MCF 10A (cell line): ENCODE results near the gene XRN1. TPM values are rescaled to one million over a fixed set of nuclear protein-coding genes. Genes with fewer than 3 reads are reported as not detected.
"Not testable (repeated sequence)": the region's sequence is repeated elsewhere in the genome, so short reads cannot be mapped to it uniquely, and the experiment has no call there.

ENCODE experiments used
- BruUV-seq: library from RNA; stranded (reverse); fragments of 400-500 nt; replicated peaks from 2 replicates; lab custom pipeline; 2021; lab: Mats Ljungman, UMichigan
- CTCF ChIA-PET: fragments of 300-600 bp; sonication (Branson Sonifier 250); formaldehyde crosslinking; extraction: SDS; loops from one replicate; lab custom pipeline; 2021; ENCODE audit warnings: antibody characterized with exemption, inconsistent platforms; lab: Yijun Ruan, JAX
- POLR2A ChIA-PET: fragments of 300-600, 350-650 bp; sonication (Branson Sonifier 250); formaldehyde crosslinking; extraction: SDS; loops from one replicate; lab custom pipeline; 2020; ENCODE audit warnings: antibody characterized with exemption, inconsistent platforms; lab: Yijun Ruan, JAX
- DNase-seq: peaks from one replicate; pipeline ENCODE4 v3.0.0-alpha.2; 2018; ENCODE audit not compliant: unreplicated experiment
- H3K27ac Mint-ChIP-seq: one replicate; pipeline ENCODE4 v1.8.0; 2022; ENCODE audit warnings: mild to moderate bottlenecking, low read depth, mixed read lengths; ENCODE audit not compliant: unreplicated experiment
- H3K27me3 Mint-ChIP-seq: one replicate; pipeline ENCODE4 v1.8.0; 2022; ENCODE audit warnings: mixed read lengths; ENCODE audit not compliant: insufficient read depth, unreplicated experiment
- H3K36me3 Mint-ChIP-seq: one replicate; pipeline ENCODE4 v1.8.0; 2022; ENCODE audit warnings: mild to moderate bottlenecking, moderate library complexity, mixed read lengths; ENCODE audit not compliant: insufficient read depth, unreplicated experiment
- H3K4me1 Mint-ChIP-seq: one replicate; pipeline ENCODE4 v1.8.0; 2022; ENCODE audit warnings: mixed read lengths; ENCODE audit not compliant: insufficient read depth, unreplicated experiment
- H3K4me3 Mint-ChIP-seq: one replicate; pipeline ENCODE4 v1.8.0; 2022; ENCODE audit warnings: mild to moderate bottlenecking, moderate library complexity, mixed read lengths; ENCODE audit not compliant: unreplicated experiment
- H3K9me3 Mint-ChIP-seq: one replicate; pipeline ENCODE4 v1.8.0; 2022; ENCODE audit warnings: mixed read lengths; ENCODE audit not compliant: unreplicated experiment
- intact Hi-C: fragments of 100-400 bp; cut with micrococcal nuclease; formaldehyde crosslinking; loops from 2 replicates; pipeline ENCODE4 v1.14.1; 2022
- total RNA-seq: library from RNA; stranded (reverse); gene quantifications from 2 replicates; pipeline ENCODE4 v1.2.3, GENCODE V29; 2022
- TF ChIP-seq, protein P1 (sequence below): fragments of 200-600 bp; IDR thresholded peaks from one replicate; pipeline ENCODE4 v1.8.0; 2022; ENCODE audit warnings: antibody characterized with exemption, mild to moderate bottlenecking; ENCODE audit not compliant: unreplicated experiment

Gene XRN1
- total RNA-seq, 1 experiment from 2014 or later: 21.7 TPM

DNA sequence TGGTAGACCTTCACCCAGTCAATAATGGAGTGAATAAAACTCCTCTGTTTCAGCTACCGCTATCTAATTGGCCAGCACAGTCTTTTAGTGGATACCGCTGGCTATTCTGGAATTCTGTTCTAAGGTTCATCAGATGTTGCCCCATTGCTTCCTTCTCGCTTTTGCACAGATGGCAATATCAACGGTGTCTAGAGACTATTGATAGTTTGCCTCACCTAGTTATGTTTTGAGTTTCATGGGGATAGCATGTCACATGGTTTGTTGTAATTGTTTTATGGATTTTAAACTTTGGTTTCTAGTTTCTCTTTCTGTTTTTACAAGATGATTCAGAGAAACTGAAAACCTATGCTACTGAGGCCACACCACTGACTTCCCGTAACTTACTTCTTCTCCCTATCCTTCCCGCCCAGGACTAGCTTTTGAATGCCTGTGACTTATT lies 2.0 kb downstream of the XRN1 start:
- ChIA-PET CTCF (interaction anchor here (0.7 to 1.2 kb wide), 2 partner anchors 17 to 902 kb away, joined by 3 read pairs; no protein-coding TSS in a partner anchor), POLR2A (interaction anchor here (0.7 to 2.4 kb wide), 8 partner anchors 13 to 236 kb away, joined by 3 to 19 read pairs (median 4); partner anchors contain the start of gene ATR)
- H3K36me3 Mint-ChIP-seq: peaks cover 14% of the 10 kb centered on the region
- H3K27me3 Mint-ChIP-seq: no peaks in the 10 kb centered on the region
- no TSS peak for BruUV-seq
- DNase-seq: peak; percentile 32
- intact Hi-C loops: no loop called here
- peak overlapping the region; percentile 97 for H3K4me3 Mint-ChIP-seq
- TF ChIP-seq, protein P1, sequence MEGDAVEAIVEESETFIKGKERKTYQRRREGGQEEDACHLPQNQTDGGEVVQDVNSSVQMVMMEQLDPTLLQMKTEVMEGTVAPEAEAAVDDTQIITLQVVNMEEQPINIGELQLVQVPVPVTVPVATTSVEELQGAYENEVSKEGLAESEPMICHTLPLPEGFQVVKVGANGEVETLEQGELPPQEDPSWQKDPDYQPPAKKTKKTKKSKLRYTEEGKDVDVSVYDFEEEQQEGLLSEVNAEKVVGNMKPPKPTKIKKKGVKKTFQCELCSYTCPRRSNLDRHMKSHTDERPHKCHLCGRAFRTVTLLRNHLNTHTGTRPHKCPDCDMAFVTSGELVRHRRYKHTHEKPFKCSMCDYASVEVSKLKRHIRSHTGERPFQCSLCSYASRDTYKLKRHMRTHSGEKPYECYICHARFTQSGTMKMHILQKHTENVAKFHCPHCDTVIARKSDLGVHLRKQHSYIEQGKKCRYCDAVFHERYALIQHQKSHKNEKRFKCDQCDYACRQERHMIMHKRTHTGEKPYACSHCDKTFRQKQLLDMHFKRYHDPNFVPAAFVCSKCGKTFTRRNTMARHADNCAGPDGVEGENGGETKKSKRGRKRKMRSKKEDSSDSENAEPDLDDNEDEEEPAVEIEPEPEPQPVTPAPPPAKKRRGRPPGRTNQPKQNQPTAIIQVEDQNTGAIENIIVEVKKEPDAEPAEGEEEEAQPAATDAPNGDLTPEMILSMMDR: no peak
- H3K27ac Mint-ChIP-seq: peak overlapping the region; percentile 100
- no peaks in the 10 kb centered on the region for H3K9me3 Mint-ChIP-seq
- peaks cover 28% of the 10 kb centered on the region for H3K4me1 Mint-ChIP-seq

DNA sequence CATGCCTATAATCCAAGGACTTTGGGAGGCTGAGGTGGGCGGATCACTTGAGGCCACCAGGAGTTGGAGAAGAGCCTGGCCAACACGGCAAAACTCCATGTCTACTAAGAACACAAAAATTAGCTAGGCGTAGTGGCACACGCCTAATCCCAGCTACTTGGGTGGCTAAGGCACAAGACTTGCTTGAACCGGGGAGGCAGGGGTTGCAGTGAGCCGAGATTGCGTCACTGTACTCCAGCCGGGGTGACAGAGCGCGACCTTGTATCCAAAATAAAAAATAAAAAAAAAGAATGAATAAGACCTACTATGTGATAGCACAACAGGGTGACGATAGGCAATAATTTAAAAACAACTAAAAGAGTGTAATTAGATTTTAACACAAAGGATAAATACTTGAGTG lies 3.5 kb downstream of the XRN1 start:
- intact Hi-C loops: no loop called here
- Mint-ChIP-seq H3K4me3 (no peak overlapping the region), H3K27ac (no peak overlapping the region), H3K36me3 (peaks cover 6% of the 10 kb centered on the region), H3K27me3 (no peaks in the 10 kb centered on the region), H3K4me1 (peaks cover 28% of the 10 kb centered on the region), H3K9me3 (no peaks in the 10 kb centered on the region)
- no peak for DNase-seq
- no TSS peak for BruUV-seq
- POLR2A ChIA-PET: interaction anchor here (1.4 kb wide), 1 partner anchor 43 kb away, joined by 3 read pairs; no protein-coding TSS in a partner anchor
- TF ChIP-seq, protein P1: no peak
- CTCF ChIA-PET: no interaction called here

DNA sequence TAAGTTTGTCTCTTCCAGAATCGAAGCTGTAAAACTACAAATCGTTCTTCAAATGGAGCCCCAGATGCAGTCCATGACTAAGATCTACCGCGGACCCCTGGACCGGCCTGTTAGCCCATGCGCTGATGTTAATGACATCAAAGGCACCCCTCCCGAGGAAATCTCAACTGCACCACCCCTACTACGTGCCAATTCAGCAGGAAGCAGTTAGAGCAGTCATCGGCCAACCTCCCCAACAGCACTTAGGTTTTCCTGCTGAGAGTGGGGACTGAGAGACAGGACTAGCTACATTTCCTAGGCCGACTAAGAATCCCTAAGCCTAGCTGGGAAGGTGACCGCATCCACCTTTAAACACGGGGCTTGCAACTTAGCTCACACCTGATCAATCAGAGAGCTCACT lies 4.8 kb downstream of the XRN1 start:
- intact Hi-C loops, H3K4me3 Mint-ChIP-seq, H3K36me3 Mint-ChIP-seq, H3K27me3 Mint-ChIP-seq, H3K27ac Mint-ChIP-seq, H3K9me3 Mint-ChIP-seq, DNase-seq, CTCF ChIA-PET, BruUV-seq: not testable (repeated sequence)
- POLR2A ChIA-PET: interaction anchor here (1.2 kb wide), 1 partner anchor 17 kb away, joined by 3 read pairs; no protein-coding TSS in a partner anchor
- H3K4me1 Mint-ChIP-seq: peaks cover 23% of the 10 kb centered on the region

DNA sequence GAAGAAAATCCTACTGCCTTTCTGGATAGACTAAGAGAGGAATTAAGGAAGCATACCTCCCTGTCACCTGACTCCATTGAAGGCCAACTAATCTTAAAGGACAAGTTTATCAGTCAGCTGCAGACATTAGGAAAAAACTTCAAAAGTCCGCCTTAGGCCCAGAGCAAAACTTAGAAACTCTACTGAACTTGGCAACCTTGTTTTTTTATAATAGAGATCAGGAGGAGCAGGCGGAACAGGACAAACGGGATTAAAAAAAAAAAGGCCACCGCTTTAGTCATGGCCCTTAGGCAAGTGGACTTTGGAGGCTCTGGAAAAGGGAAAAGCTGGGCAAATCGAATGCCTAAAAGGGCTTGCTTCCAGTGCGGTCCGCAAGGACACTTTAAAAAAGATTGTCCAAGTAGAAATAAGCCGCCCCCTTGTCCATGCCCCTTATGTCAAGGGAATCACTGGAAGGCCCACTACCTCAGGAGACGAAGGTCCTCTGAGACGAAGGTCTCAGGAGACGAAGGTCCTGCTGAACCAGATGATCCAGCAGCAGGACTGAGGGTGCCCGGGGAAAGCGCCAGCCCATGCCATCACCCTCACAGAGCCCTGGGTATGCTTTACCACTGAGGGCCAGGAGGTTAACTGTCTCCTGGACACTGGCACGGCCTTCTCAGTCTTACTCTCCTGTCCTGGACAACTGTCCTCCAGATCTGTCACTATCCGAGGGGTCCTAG lies 8.2 kb downstream of the XRN1 start:
- H3K4me1 Mint-ChIP-seq, POLR2A ChIA-PET, H3K27me3 Mint-ChIP-seq, BruUV-seq, H3K9me3 Mint-ChIP-seq, intact Hi-C loops, DNase-seq, CTCF ChIA-PET, H3K27ac Mint-ChIP-seq, H3K4me3 Mint-ChIP-seq: not testable (repeated sequence)
- peaks cover 12% of the 10 kb centered on the region for H3K36me3 Mint-ChIP-seq

DNA sequence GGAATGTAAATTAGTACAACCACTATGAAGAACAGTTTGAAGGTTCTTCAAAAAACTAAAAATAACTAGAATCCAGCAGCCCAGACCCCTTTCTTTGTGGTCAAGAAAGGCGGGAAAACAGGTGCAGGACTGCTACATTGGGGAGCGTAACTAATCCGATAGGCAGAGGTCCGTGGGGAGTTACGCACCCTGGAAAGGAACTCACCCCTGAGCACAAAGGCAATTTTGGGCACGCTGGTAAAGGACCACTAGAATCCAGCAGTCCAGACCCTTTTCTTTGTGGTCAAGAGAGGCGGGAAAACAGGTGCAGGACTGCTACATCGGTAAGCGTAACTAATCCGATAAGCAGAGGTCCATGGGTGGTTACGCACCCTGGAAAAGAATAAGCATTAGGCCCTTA lies 9.7 kb downstream of the XRN1 start:
- H3K4me1 Mint-ChIP-seq: peaks cover 11% of the 10 kb centered on the region
- intact Hi-C loops, H3K4me3 Mint-ChIP-seq, H3K27ac Mint-ChIP-seq, H3K9me3 Mint-ChIP-seq, BruUV-seq, POLR2A ChIA-PET, DNase-seq, H3K27me3 Mint-ChIP-seq, CTCF ChIA-PET: not testable (repeated sequence)
- H3K36me3 Mint-ChIP-seq: peaks cover 12% of the 10 kb centered on the region
